ENCODE data around the gene APBA2.
A peak's percentile ranks its signal among the peaks of the same experiment; 100 is the strongest.
"Not testable (repeated sequence)": the region's sequence is repeated elsewhere in the genome, so short reads cannot be mapped to it uniquely, and the experiment has no call there.

Gene APBA2

GRCh38 chr15:28885630-28886430 is at the start of gene APBA2:
APBA2 (plus strand) TSS chr15:28885974; CDS start chr15:29053885, 167,911 bp downstream.
- Histone ChIP-seq H3K4me1 (ENCODE audit: control insufficient read depth, insufficient read depth, low read length) (peaks cover 16% of the 10 kb centered on the region), H3K9ac (ENCODE audit: low read length) (peak within 1 kb of the TSS; percentile 72), H3K27me3 (ENCODE audit: control insufficient read depth, insufficient read depth, low read length) (peaks cover 39% of the 10 kb centered on the region), H3K36me3 (ENCODE audit: control insufficient read depth, insufficient read depth, low read length) (no peaks in the 10 kb centered on the region), H3K9me3 (ENCODE audit: control insufficient read depth, insufficient read depth, low read depth, low read length) (no peaks in the 10 kb centered on the region), H3K4me3 (ENCODE audit: low read depth, low read length) (peak within 1 kb of the TSS; percentile 67), H3K27ac (ENCODE audit: low read depth, low read length) (no peak within 1 kb of the TSS)

- not testable (repeated sequence) for H3K4me3 ChIP-seq (ENCODE audit: low read depth, low read length); H3K27me3 ChIP-seq (ENCODE audit: control insufficient read depth, insufficient read depth, low read length); H3K27ac ChIP-seq (ENCODE audit: low read depth, low read length); H3K4me1 ChIP-seq (ENCODE audit: control insufficient read depth, insufficient read depth, low read length); H3K36me3 ChIP-seq (ENCODE audit: control insufficient read depth, insufficient read depth, low read length); H3K9ac ChIP-seq (ENCODE audit: low read length); H3K9me3 ChIP-seq (ENCODE audit: control insufficient read depth, insufficient read depth, low read depth, low read length)
These were observed 45.5 kb upstream of the APBA2 start for GRCh38 chr15:28840285-28840684.

GRCh38 chr15:28842210-28842609 is 43.6 kb upstream of the APBA2 start:
- H3K9ac ChIP-seq (ENCODE audit: low read length); H3K4me1 ChIP-seq (ENCODE audit: control insufficient read depth, insufficient read depth, low read length); H3K27me3 ChIP-seq (ENCODE audit: control insufficient read depth, insufficient read depth, low read length); H3K4me3 ChIP-seq (ENCODE audit: low read depth, low read length); H3K36me3 ChIP-seq (ENCODE audit: control insufficient read depth, insufficient read depth, low read length); H3K9me3 ChIP-seq (ENCODE audit: control insufficient read depth, insufficient read depth, low read depth, low read length); H3K27ac ChIP-seq (ENCODE audit: low read depth, low read length): not testable (repeated sequence)

GRCh38 chr15:28843520-28843919 is 42.3 kb upstream of the APBA2 start:
- H3K27me3 ChIP-seq (ENCODE audit: control insufficient read depth, insufficient read depth, low read length); H3K4me1 ChIP-seq (ENCODE audit: control insufficient read depth, insufficient read depth, low read length); H3K4me3 ChIP-seq (ENCODE audit: low read depth, low read length); H3K9ac ChIP-seq (ENCODE audit: low read length); H3K36me3 ChIP-seq (ENCODE audit: control insufficient read depth, insufficient read depth, low read length); H3K9me3 ChIP-seq (ENCODE audit: control insufficient read depth, insufficient read depth, low read depth, low read length); H3K27ac ChIP-seq (ENCODE audit: low read depth, low read length): not testable (repeated sequence)

GRCh38 chr15:28844147-28844546 is 41.6 kb upstream of the APBA2 start:
- not testable (repeated sequence) for H3K4me1 ChIP-seq (ENCODE audit: control insufficient read depth, insufficient read depth, low read length); H3K27me3 ChIP-seq (ENCODE audit: control insufficient read depth, insufficient read depth, low read length); H3K4me3 ChIP-seq (ENCODE audit: low read depth, low read length)

GRCh38 chr15:28847247-28847646 is 38.5 kb upstream of the APBA2 start:
- H3K4me3 ChIP-seq (ENCODE audit: low read depth, low read length): not testable (repeated sequence)

More at GRCh38 chr15:28844147-28844546, 41.6 kb upstream of the APBA2 start:
- H3K9ac ChIP-seq (ENCODE audit: low read length); H3K36me3 ChIP-seq (ENCODE audit: control insufficient read depth, insufficient read depth, low read length); H3K27ac ChIP-seq (ENCODE audit: low read depth, low read length); H3K9me3 ChIP-seq (ENCODE audit: control insufficient read depth, insufficient read depth, low read depth, low read length): not testable (repeated sequence)

GRCh38 chr15:28847959-28848358 is 37.8 kb upstream of the APBA2 start:
- not testable (repeated sequence) for H3K4me1 ChIP-seq (ENCODE audit: control insufficient read depth, insufficient read depth, low read length); H3K9me3 ChIP-seq (ENCODE audit: control insufficient read depth, insufficient read depth, low read depth, low read length); H3K27ac ChIP-seq (ENCODE audit: low read depth, low read length); H3K4me3 ChIP-seq (ENCODE audit: low read depth, low read length); H3K9ac ChIP-seq (ENCODE audit: low read length); H3K27me3 ChIP-seq (ENCODE audit: control insufficient read depth, insufficient read depth, low read length); H3K36me3 ChIP-seq (ENCODE audit: control insufficient read depth, insufficient read depth, low read length)

More at GRCh38 chr15:28847247-28847646, 38.5 kb upstream of the APBA2 start:
- not testable (repeated sequence) for H3K36me3 ChIP-seq (ENCODE audit: control insufficient read depth, insufficient read depth, low read length); H3K27me3 ChIP-seq (ENCODE audit: control insufficient read depth, insufficient read depth, low read length); H3K4me1 ChIP-seq (ENCODE audit: control insufficient read depth, insufficient read depth, low read length); H3K9ac ChIP-seq (ENCODE audit: low read length); H3K9me3 ChIP-seq (ENCODE audit: control insufficient read depth, insufficient read depth, low read depth, low read length); H3K27ac ChIP-seq (ENCODE audit: low read depth, low read length)

- not testable (repeated sequence) for H3K4me1 ChIP-seq (ENCODE audit: control insufficient read depth, insufficient read depth, low read length); H3K27ac ChIP-seq (ENCODE audit: low read depth, low read length); H3K36me3 ChIP-seq (ENCODE audit: control insufficient read depth, insufficient read depth, low read length)
These were observed 37.3 kb upstream of the APBA2 start, which contains the start of gene GOLGA6L7 for GRCh38 chr15:28848521-28848920. GOLGA6L7 (minus strand) TSS chr15:28848644; CDS start chr15:28848549, 95 bp downstream.

GRCh38 chr15:28849271-28849670 is 36.5 kb upstream of the APBA2 start:
- H3K9me3 ChIP-seq (ENCODE audit: control insufficient read depth, insufficient read depth, low read depth, low read length); H3K4me3 ChIP-seq (ENCODE audit: low read depth, low read length); H3K27ac ChIP-seq (ENCODE audit: low read depth, low read length); H3K27me3 ChIP-seq (ENCODE audit: control insufficient read depth, insufficient read depth, low read length); H3K9ac ChIP-seq (ENCODE audit: low read length); H3K36me3 ChIP-seq (ENCODE audit: control insufficient read depth, insufficient read depth, low read length); H3K4me1 ChIP-seq (ENCODE audit: control insufficient read depth, insufficient read depth, low read length): not testable (repeated sequence)

More at GRCh38 chr15:28848521-28848920, 37.3 kb upstream of the APBA2 start, which contains the start of gene GOLGA6L7:
- not testable (repeated sequence) for H3K4me3 ChIP-seq (ENCODE audit: low read depth, low read length); H3K9me3 ChIP-seq (ENCODE audit: control insufficient read depth, insufficient read depth, low read depth, low read length); H3K27me3 ChIP-seq (ENCODE audit: control insufficient read depth, insufficient read depth, low read length); H3K9ac ChIP-seq (ENCODE audit: low read length)

- not testable (repeated sequence) for H3K27me3 ChIP-seq (ENCODE audit: control insufficient read depth, insufficient read depth, low read length); H3K9ac ChIP-seq (ENCODE audit: low read length); H3K4me1 ChIP-seq (ENCODE audit: control insufficient read depth, insufficient read depth, low read length); H3K27ac ChIP-seq (ENCODE audit: low read depth, low read length); H3K36me3 ChIP-seq (ENCODE audit: control insufficient read depth, insufficient read depth, low read length); H3K9me3 ChIP-seq (ENCODE audit: control insufficient read depth, insufficient read depth, low read depth, low read length); H3K4me3 ChIP-seq (ENCODE audit: low read depth, low read length)
These were observed 36.0 kb upstream of the APBA2 start for GRCh38 chr15:28849766-28850165.

- H3K9ac ChIP-seq (ENCODE audit: low read length); H3K36me3 ChIP-seq (ENCODE audit: control insufficient read depth, insufficient read depth, low read length); H3K4me3 ChIP-seq (ENCODE audit: low read depth, low read length); H3K9me3 ChIP-seq (ENCODE audit: control insufficient read depth, insufficient read depth, low read depth, low read length); H3K4me1 ChIP-seq (ENCODE audit: control insufficient read depth, insufficient read depth, low read length); H3K27me3 ChIP-seq (ENCODE audit: control insufficient read depth, insufficient read depth, low read length); H3K27ac ChIP-seq (ENCODE audit: low read depth, low read length): not testable (repeated sequence)
These were observed 32.1 kb upstream of the APBA2 start for GRCh38 chr15:28853654-28854053.
